ENCODE results near the gene GTPBP2. TPM values are rescaled to one million over a fixed set of nuclear protein-coding genes. Genes with fewer than 3 reads are reported as not detected.

Gene GTPBP2
- total and polyA plus RNA-seq, 2 of the 13 experiments (the other 11 are each of a cell fraction or from before 2014, with no cell fraction given), result 26.9 to 88.2 TPM

DNA sequence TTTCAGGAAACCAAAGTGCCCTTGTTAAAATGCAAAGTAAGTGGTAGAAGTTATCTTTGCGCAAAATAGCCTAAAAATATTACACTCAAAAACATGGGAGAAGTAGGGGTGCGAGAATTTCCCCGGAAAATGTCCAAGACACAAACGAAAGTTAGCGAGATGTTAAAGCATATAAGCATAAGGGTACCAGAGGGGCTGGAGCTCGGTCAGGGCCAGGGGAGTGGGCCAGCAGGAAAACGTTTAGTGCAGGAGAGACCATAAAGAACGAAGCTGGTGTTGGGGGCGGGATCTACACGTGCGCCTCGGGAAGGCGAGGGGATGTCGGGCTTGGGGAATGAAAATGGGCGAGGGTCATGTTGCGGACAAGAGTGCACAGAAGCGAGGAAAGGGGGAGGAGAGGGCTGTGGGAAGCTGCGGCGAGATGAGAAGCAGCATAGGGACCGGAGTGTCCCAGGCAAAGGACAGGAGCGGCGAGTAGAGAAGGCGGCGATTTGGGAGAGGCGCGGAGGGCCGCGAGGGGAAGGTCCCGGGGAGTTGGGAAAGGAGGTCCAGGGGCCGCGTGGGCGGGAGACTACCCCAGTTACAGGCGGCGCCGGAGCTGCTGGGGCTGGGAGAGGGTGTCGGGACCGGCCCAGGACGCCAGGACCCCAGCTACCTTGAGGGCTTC, 53.8 kb downstream of the GTPBP2 start (continued):
- TF ChIP-seq ZNF710 (CRISPR knock-in tag; IDR thresholded peaks at IDR 0.05; ENCODE audit: borderline replicate concordance) (0 out of 2 replicates have a peak, but pooled peaks have one; percentile 7), RARA (CRISPR knock-in tag; IDR thresholded peaks at IDR 0.05) (0 out of 2 replicates have a peak, but pooled peaks have one; percentile 11), ZNF737 (CRISPR knock-in tag; IDR thresholded peaks at IDR 0.05; ENCODE audit: borderline replicate concordance) (peak; percentile 73; the same call in 1 of the 2 replicates), ZNF501 (CRISPR knock-in tag; IDR thresholded peaks at IDR 0.05) (0 out of 2 replicates have a peak, but pooled peaks have one; percentile 31), NCOA2 (CRISPR knock-in tag; IDR thresholded peaks at IDR 0.05) (peak; percentile 9; the same call in 1 of the 2 replicates), ZNF879 (CRISPR knock-in tag; IDR thresholded peaks at IDR 0.05) (peak; percentile 21; the same call in 1 of the 2 replicates), ZNF251 (CRISPR knock-in tag; IDR thresholded peaks at IDR 0.05) (peak; percentile 33; the same call in 1 of the 2 replicates), ZNF121 (CRISPR knock-in tag; IDR thresholded peaks at IDR 0.05) (peak; percentile 47; the same call in 1 of the 2 replicates), BORCS8-MEF2B (CRISPR knock-in tag; IDR thresholded peaks at IDR 0.05) (0 out of 2 replicates have a peak, but pooled peaks have one; percentile 59), FOSL1 (CRISPR knock-in tag; IDR thresholded peaks at IDR 0.05; ENCODE audit: borderline replicate concordance) (0 out of 2 replicates have a peak, but pooled peaks have one; percentile 9), ZNF317 (CRISPR knock-in tag; IDR thresholded peaks at IDR 0.05) (0 out of 2 replicates have a peak, but pooled peaks have one; percentile 34), ZNF280B (CRISPR knock-in tag; IDR thresholded peaks at IDR 0.05; ENCODE audit: borderline replicate concordance) (0 out of 2 replicates have a peak, but pooled peaks have one; percentile 59)
- TF ChIP-seq, protein P1, sequence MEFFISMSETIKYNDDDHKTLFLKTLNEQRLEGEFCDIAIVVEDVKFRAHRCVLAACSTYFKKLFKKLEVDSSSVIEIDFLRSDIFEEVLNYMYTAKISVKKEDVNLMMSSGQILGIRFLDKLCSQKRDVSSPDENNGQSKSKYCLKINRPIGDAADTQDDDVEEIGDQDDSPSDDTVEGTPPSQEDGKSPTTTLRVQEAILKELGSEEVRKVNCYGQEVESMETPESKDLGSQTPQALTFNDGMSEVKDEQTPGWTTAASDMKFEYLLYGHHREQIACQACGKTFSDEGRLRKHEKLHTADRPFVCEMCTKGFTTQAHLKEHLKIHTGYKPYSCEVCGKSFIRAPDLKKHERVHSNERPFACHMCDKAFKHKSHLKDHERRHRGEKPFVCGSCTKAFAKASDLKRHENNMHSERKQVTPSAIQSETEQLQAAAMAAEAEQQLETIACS (CRISPR knock-in tag; IDR thresholded peaks at IDR 0.05), result no peak
- TF ChIP-seq, protein P2, sequence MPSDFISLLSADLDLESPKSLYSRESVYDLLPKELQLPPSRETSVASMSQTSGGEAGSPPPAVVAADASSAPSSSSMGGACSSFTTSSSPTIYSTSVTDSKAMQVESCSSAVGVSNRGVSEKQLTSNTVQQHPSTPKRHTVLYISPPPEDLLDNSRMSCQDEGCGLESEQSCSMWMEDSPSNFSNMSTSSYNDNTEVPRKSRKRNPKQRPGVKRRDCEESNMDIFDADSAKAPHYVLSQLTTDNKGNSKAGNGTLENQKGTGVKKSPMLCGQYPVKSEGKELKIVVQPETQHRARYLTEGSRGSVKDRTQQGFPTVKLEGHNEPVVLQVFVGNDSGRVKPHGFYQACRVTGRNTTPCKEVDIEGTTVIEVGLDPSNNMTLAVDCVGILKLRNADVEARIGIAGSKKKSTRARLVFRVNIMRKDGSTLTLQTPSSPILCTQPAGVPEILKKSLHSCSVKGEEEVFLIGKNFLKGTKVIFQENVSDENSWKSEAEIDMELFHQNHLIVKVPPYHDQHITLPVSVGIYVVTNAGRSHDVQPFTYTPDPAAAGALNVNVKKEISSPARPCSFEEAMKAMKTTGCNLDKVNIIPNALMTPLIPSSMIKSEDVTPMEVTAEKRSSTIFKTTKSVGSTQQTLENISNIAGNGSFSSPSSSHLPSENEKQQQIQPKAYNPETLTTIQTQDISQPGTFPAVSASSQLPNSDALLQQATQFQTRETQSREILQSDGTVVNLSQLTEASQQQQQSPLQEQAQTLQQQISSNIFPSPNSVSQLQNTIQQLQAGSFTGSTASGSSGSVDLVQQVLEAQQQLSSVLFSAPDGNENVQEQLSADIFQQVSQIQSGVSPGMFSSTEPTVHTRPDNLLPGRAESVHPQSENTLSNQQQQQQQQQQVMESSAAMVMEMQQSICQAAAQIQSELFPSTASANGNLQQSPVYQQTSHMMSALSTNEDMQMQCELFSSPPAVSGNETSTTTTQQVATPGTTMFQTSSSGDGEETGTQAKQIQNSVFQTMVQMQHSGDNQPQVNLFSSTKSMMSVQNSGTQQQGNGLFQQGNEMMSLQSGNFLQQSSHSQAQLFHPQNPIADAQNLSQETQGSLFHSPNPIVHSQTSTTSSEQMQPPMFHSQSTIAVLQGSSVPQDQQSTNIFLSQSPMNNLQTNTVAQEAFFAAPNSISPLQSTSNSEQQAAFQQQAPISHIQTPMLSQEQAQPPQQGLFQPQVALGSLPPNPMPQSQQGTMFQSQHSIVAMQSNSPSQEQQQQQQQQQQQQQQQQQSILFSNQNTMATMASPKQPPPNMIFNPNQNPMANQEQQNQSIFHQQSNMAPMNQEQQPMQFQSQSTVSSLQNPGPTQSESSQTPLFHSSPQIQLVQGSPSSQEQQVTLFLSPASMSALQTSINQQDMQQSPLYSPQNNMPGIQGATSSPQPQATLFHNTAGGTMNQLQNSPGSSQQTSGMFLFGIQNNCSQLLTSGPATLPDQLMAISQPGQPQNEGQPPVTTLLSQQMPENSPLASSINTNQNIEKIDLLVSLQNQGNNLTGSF (CRISPR knock-in tag; IDR thresholded peaks at IDR 0.05), result peak; percentile 90; the same call in 1 of the 2 replicates
